Measurements from ENCODE around the gene PLAGL1.
"Not testable (repeated sequence)": the region's sequence is repeated elsewhere in the genome, so short reads cannot be mapped to it uniquely, and the experiment has no call there.

Gene PLAGL1

GRCh38 chr6:143939364-143939763 lies 68.7 kb downstream of the PLAGL1 start:
- DNase-seq (ENCODE audit: low read depth), result no peak

GRCh38 chr6:143937668-143937970 lies 70.4 kb downstream of the PLAGL1 start:
- no peak for DNase-seq (ENCODE audit: low read depth)

GRCh38 chr6:143936778-143937667 lies 71.0 kb downstream of the PLAGL1 start:
- no peak for DNase-seq (ENCODE audit: low read depth)

GRCh38 chr6:143936347-143936746 lies 71.7 kb downstream of the PLAGL1 start:
- no peak for DNase-seq (ENCODE audit: low read depth)

GRCh38 chr6:143934867-143935266 lies 73.2 kb downstream of the PLAGL1 start:
- no peak for DNase-seq (ENCODE audit: low read depth)

- no peak for DNase-seq (ENCODE audit: low read depth)
These were observed 73.7 kb downstream of the PLAGL1 start for GRCh38 chr6:143934331-143934730.

- DNase-seq (ENCODE audit: low read depth), result no peak
These were observed 78.1 kb downstream of the PLAGL1 start for GRCh38 chr6:143929975-143930374.

- no peak for DNase-seq (ENCODE audit: low read depth)
These were observed 79.2 kb downstream of the PLAGL1 start for GRCh38 chr6:143928853-143929252.

GRCh38 chr6:143917026-143917425 lies 91.0 kb downstream of the PLAGL1 start:
- not testable (repeated sequence) for DNase-seq (ENCODE audit: low read depth)

- DNase-seq (ENCODE audit: low read depth), result no peak
These were observed 95.4 kb downstream of the PLAGL1 start for GRCh38 chr6:143912671-143913070.

- DNase-seq (ENCODE audit: low read depth), result no peak
These were observed 97.0 kb downstream of the PLAGL1 start for GRCh38 chr6:143911028-143911427.

- no peak for DNase-seq (ENCODE audit: low read depth)
These were observed 105.2 kb downstream of the PLAGL1 start for GRCh38 chr6:143902827-143903226.

GRCh38 chr6:143901885-143902750 lies 105.9 kb downstream of the PLAGL1 start:
- DNase-seq (ENCODE audit: low read depth), result no peak

- DNase-seq (ENCODE audit: low read depth), result no peak
These were observed 107.7 kb downstream of the PLAGL1 start for GRCh38 chr6:143900358-143900757.

- no peak for DNase-seq (ENCODE audit: low read depth)
These were observed 111.8 kb downstream of the PLAGL1 start for GRCh38 chr6:143896126-143896860.

- DNase-seq (ENCODE audit: low read depth), result no peak
These were observed 113.4 kb downstream of the PLAGL1 start for GRCh38 chr6:143894655-143895054.
